PC-9 (cell line): Measurements from ENCODE around the gene DOCK3.

ENCODE experiments used
- EZH2 ChIP-seq: fragments of 200-600 bp; sonication (generic); IDR thresholded peaks from 2 replicates; pipeline ENCODE4 v1.8.0; 2017; ENCODE audit warnings: antibody characterized with exemption, low read depth
- TF ChIP-seq, protein P1 (sequence below): fragments of 200-600 bp; sonication (generic); conservative IDR thresholded peaks from 2 replicates; pipeline ENCODE4 v1.6.1; 2017; ENCODE audit warnings: mixed run types, antibody characterized with exemption, mild to moderate bottlenecking, moderate library complexity

DNA sequence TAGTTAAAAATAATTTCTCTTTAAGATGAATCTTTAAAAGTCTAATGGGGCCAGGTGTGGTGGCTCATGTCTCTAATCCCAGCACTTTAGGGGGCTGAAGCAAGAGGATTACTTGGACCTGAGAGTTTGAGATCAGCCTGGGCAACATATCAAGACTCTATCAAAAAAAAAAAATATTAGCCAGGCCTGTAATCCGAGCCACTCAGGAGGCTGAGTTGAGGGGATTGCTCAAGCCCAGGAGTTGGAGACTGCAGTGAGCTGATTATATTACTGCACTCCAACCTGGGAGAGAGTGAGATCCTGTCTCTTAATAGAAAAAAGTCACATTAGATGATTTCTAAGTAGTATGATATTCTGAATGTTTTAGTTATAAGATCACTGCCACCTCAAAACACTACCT, 388.3 kb downstream of the DOCK3 start:
- TF ChIP-seq, protein P1, sequence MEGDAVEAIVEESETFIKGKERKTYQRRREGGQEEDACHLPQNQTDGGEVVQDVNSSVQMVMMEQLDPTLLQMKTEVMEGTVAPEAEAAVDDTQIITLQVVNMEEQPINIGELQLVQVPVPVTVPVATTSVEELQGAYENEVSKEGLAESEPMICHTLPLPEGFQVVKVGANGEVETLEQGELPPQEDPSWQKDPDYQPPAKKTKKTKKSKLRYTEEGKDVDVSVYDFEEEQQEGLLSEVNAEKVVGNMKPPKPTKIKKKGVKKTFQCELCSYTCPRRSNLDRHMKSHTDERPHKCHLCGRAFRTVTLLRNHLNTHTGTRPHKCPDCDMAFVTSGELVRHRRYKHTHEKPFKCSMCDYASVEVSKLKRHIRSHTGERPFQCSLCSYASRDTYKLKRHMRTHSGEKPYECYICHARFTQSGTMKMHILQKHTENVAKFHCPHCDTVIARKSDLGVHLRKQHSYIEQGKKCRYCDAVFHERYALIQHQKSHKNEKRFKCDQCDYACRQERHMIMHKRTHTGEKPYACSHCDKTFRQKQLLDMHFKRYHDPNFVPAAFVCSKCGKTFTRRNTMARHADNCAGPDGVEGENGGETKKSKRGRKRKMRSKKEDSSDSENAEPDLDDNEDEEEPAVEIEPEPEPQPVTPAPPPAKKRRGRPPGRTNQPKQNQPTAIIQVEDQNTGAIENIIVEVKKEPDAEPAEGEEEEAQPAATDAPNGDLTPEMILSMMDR, result no peak
- TF ChIP-seq EZH2, result no peak
